CD8-positive, alpha-beta memory T cell (primary cell): ENCODE results near the gene PRIM2. TPM values are rescaled to one million over a fixed set of nuclear protein-coding genes. Genes with fewer than 3 reads are reported as not detected.
"Not testable (repeated sequence)": the region's sequence is repeated elsewhere in the genome, so short reads cannot be mapped to it uniquely, and the experiment has no call there.

ENCODE experiments used
- CTCF ChIA-PET: fragments of 350-600 bp; sonication (Branson Sonifier 250); formaldehyde crosslinking; loops from one replicate; lab custom pipeline; 2021; ENCODE audit warnings: antibody characterized with exemption; lab: Charles Lee
- POLR2A ChIA-PET: fragments of 350-600 bp; sonication (Branson Sonifier 250); formaldehyde crosslinking; loops from one replicate; lab custom pipeline; 2021; ENCODE audit warnings: antibody characterized with exemption; lab: Charles Lee
- DNase-seq, 5 donors: peaks; one replicate each; pipeline versions ENCODE4 v3.0.0 to v3.0.0-alpha.2; 2020 to 2022; ENCODE audit warnings: mixed read lengths in 1 of 5
- H3K27ac ChIP-seq: one replicate; pipeline ENCODE4 v1.7.0; 2013; ENCODE audit warnings: low read depth, mild to moderate bottlenecking, low read length, moderate library complexity
- H3K27me3 ChIP-seq: 2 replicates; pipeline ENCODE4 v1.7.0; 2013; ENCODE audit warnings: low read length, mild to moderate bottlenecking; ENCODE audit not compliant: insufficient read depth, poor library complexity, severe bottlenecking
- H3K36me3 ChIP-seq: 2 replicates; pipeline ENCODE4 v1.7.0; 2013; ENCODE audit warnings: mild to moderate bottlenecking, low read length, moderate library complexity; ENCODE audit not compliant: insufficient read depth
- H3K4me1 ChIP-seq: 2 replicates; pipeline ENCODE4 v1.7.0; 2013; ENCODE audit warnings: mild to moderate bottlenecking, low read length, moderate library complexity; ENCODE audit not compliant: insufficient read depth
- H3K4me3 ChIP-seq: 2 replicates; pipeline ENCODE4 v1.7.0; 2013; ENCODE audit warnings: mild to moderate bottlenecking, low read length
- H3K9me3 ChIP-seq: 2 replicates; pipeline ENCODE4 v1.7.0; 2013; ENCODE audit warnings: mild to moderate bottlenecking, low read length
- H3K27ac Mint-ChIP-seq, 8 donors: one replicate each; pipeline ENCODE4 v1.8.0; 2020 to 2021; ENCODE audit warnings: mixed read lengths in 8 of 8, mild to moderate bottlenecking in 6 of 8, inconsistent platforms in 3 of 8, moderate library complexity in 3 of 8
- H3K27me3 Mint-ChIP-seq, 2 donors: one replicate each; pipeline ENCODE4 v1.8.0; 2020 to 2021; ENCODE audit warnings: mixed read lengths in 2 of 2, mild to moderate bottlenecking in 1 of 2, moderate library complexity in 1 of 2
- H3K36me3 Mint-ChIP-seq, 3 donors: one replicate each; pipeline ENCODE4 v1.8.0; 2020 to 2021; ENCODE audit warnings: mixed read lengths in 3 of 3, inconsistent platforms in 1 of 3, mild to moderate bottlenecking in 1 of 3
- H3K4me1 Mint-ChIP-seq, 3 donors: one replicate each; pipeline ENCODE4 v1.8.0; 2020 to 2021; ENCODE audit warnings: mixed read lengths in 3 of 3, inconsistent platforms in 1 of 3, mild to moderate bottlenecking in 1 of 3
- H3K4me3 Mint-ChIP-seq, 7 donors: one replicate each; pipeline ENCODE4 v1.8.0; 2020 to 2021; ENCODE audit warnings: mixed read lengths in 7 of 7, mild to moderate bottlenecking in 6 of 7, moderate library complexity in 4 of 7, inconsistent platforms in 2 of 7
- H3K9me3 Mint-ChIP-seq, 5 donors: one replicate each; pipeline ENCODE4 v1.8.0; 2020 to 2022; ENCODE audit warnings: mixed read lengths in 5 of 5, mild to moderate bottlenecking in 3 of 5, moderate library complexity in 2 of 5, inconsistent platforms in 1 of 5
- polyA plus RNA-seq: library from polyadenylated mRNA; unstranded; fragments of 300-500 nt; fragmentation: Illumina TruSeq; gene quantifications from one replicate; pipeline ENCODE4 v1.2.3, GENCODE V29; 2021
- total RNA-seq, 2 experiments: library from RNA; stranded (reverse); gene quantifications; one replicate each; pipeline ENCODE4 v1.2.3, GENCODE V29; 2021

PRIM2 gene
- total and polyA plus RNA-seq, 3 experiments from 2014 or later: 7.0 to 35.2 (median 34.8) TPM

GRCh38 chr6:57465968-57466367, 148.5 kb downstream of the PRIM2 start:
- peaks cover 5 to 13% (median 5%) of the 10 kb centered on the region in 3 donors for H3K36me3 Mint-ChIP-seq
- POLR2A ChIA-PET, H3K9me3 ChIP-seq, H3K27me3 Mint-ChIP-seq, DNase-seq, H3K36me3 ChIP-seq, H3K27me3 ChIP-seq, H3K9me3 Mint-ChIP-seq, H3K4me1 ChIP-seq, H3K4me3 Mint-ChIP-seq, CTCF ChIA-PET, H3K4me1 Mint-ChIP-seq, H3K27ac ChIP-seq, H3K27ac Mint-ChIP-seq, H3K4me3 ChIP-seq: not testable (repeated sequence)

GRCh38 chr6:57469072-57469471, 151.6 kb downstream of the PRIM2 start:
- no peak for DNase-seq
- Histone ChIP-seq H3K4me1 (no peaks in the 10 kb centered on the region), H3K36me3 (no peaks in the 10 kb centered on the region), H3K4me3 (no peak overlapping the region), H3K9me3 (no peaks in the 10 kb centered on the region), H3K27me3 (no peaks in the 10 kb centered on the region), H3K27ac (no peak overlapping the region)
- H3K4me3 Mint-ChIP-seq: no peak overlapping the region
- peaks cover 0 to 3% (median 0%) of the 10 kb centered on the region in 3 donors for H3K4me1 Mint-ChIP-seq
- ChIA-PET POLR2A (no interaction called here), CTCF (no interaction called here)
- no peak overlapping the region for H3K27ac Mint-ChIP-seq
- H3K27me3 Mint-ChIP-seq: no peaks in the 10 kb centered on the region
- H3K36me3 Mint-ChIP-seq: peaks cover 4 to 17% (median 5%) of the 10 kb centered on the region in 3 donors
- peaks cover 0 to 2% (median 0%) of the 10 kb centered on the region in 5 donors for H3K9me3 Mint-ChIP-seq

DNA sequence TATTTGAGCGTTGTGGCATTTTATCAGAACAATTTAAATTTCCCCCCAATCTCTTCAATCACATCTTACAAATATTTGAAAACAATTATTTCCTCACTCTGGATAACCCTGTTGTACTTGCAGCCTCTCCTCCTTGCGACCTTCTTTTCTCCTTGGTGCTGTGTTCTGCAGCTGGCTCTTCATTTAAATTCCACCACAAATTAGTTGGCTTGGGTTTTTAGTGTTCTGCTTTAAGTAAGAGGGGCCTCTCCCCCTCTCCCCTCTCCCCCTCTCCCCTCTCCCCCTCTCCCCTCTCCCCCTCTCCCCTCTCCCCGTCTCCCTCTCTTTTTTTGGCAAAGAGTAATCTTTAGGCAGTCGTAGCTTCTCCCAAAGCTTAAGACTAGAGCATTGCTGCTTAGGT, 152.7 kb downstream of the PRIM2 start:
- H3K4me3 ChIP-seq, H3K4me1 ChIP-seq, H3K27me3 Mint-ChIP-seq, H3K9me3 ChIP-seq, CTCF ChIA-PET, H3K36me3 ChIP-seq, H3K9me3 Mint-ChIP-seq, H3K4me3 Mint-ChIP-seq, POLR2A ChIA-PET, H3K27ac Mint-ChIP-seq, H3K4me1 Mint-ChIP-seq, H3K27ac ChIP-seq, H3K27me3 ChIP-seq, DNase-seq: not testable (repeated sequence)
- H3K36me3 Mint-ChIP-seq: peaks cover 3 to 17% (median 4%) of the 10 kb centered on the region in 3 donors

DNA sequence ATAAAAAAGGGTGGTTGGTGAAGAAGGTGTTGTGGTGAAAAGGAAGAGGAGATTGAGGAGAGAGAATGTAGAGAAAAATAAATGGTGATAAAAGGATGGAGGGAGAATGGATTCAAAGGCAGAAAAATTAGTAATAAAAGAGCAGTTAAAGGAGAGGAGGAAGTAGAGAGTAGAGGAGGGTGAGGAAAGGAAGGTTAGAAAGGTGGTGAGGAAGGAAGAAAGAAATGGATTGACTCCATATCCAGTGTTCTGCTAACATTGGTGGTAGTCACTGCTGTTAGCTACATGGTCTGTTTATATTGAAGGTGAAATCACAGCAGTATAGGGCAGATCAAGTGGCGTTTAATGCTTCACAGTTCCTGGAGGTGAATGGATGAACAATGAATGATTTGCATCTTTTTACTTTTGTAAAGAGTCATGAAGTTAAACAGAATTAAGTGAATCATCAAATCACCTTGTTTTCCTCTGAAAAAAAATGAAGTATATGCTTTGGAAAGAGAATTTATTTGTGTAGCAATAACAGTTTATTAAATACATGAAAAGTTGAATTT, 154.0 kb downstream of the PRIM2 start:
- H3K9me3 ChIP-seq, H3K27me3 Mint-ChIP-seq, H3K27me3 ChIP-seq, DNase-seq, H3K4me1 Mint-ChIP-seq, H3K4me1 ChIP-seq, POLR2A ChIA-PET, CTCF ChIA-PET, H3K9me3 Mint-ChIP-seq, H3K27ac ChIP-seq, H3K4me3 Mint-ChIP-seq, H3K4me3 ChIP-seq, H3K36me3 ChIP-seq: not testable (repeated sequence)
- peaks cover 1 to 12% (median 3%) of the 10 kb centered on the region in 3 donors for H3K36me3 Mint-ChIP-seq
- H3K27ac Mint-ChIP-seq: peak overlapping the region in 3 of 8 donors; percentile 7 to 41 (median 32)

- H3K4me3 Mint-ChIP-seq, H3K4me1 ChIP-seq, DNase-seq, H3K36me3 ChIP-seq, CTCF ChIA-PET, POLR2A ChIA-PET, H3K4me3 ChIP-seq, H3K9me3 Mint-ChIP-seq, H3K9me3 ChIP-seq, H3K27ac ChIP-seq, H3K36me3 Mint-ChIP-seq, H3K27me3 ChIP-seq, H3K27me3 Mint-ChIP-seq, H3K4me1 Mint-ChIP-seq: not testable (repeated sequence)
- peak overlapping the region in 1 of 8 donors; percentile 42 for H3K27ac Mint-ChIP-seq
Observed at GRCh38 chr6:57472861-57473362, 155.5 kb downstream of the PRIM2 start.

- CTCF ChIA-PET: not testable (repeated sequence)
Observed at GRCh38 chr6:57474862-57475475, 157.5 kb downstream of the PRIM2 start.

GRCh38 chr6:57475656-57476055, 158.2 kb downstream of the PRIM2 start:
- H3K4me1 Mint-ChIP-seq, H3K4me1 ChIP-seq, H3K9me3 Mint-ChIP-seq, H3K36me3 ChIP-seq, H3K9me3 ChIP-seq, H3K27me3 ChIP-seq, H3K27me3 Mint-ChIP-seq, CTCF ChIA-PET, H3K27ac ChIP-seq, H3K36me3 Mint-ChIP-seq, H3K27ac Mint-ChIP-seq, H3K4me3 ChIP-seq, H3K4me3 Mint-ChIP-seq, DNase-seq, POLR2A ChIA-PET: not testable (repeated sequence)

More at GRCh38 chr6:57474862-57475475, 157.5 kb downstream of the PRIM2 start:
- H3K27me3 ChIP-seq, H3K4me3 Mint-ChIP-seq, H3K4me1 Mint-ChIP-seq, H3K36me3 ChIP-seq, H3K27ac ChIP-seq, DNase-seq, H3K9me3 ChIP-seq, H3K27me3 Mint-ChIP-seq, H3K9me3 Mint-ChIP-seq, POLR2A ChIA-PET, H3K4me1 ChIP-seq, H3K36me3 Mint-ChIP-seq, H3K4me3 ChIP-seq, H3K27ac Mint-ChIP-seq: not testable (repeated sequence)

DNA sequence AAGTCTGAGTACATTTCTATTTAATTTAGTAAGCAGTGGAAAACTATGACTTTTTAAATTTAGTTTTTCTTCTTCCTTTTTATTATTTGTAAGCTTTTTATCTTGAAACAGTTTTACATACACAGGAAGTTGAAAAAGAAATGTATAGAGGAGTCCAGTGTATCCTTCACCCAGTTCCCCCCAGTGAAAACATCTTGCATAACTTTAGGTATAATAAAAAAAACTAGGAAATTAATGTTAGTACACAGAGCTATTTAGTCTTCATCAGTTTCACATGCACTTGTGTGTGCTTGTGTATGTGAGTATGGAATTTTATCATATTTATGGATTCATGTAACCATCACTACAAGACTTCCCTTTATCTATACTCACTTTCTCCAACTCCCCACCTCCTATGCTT, 162.8 kb downstream of the PRIM2 start:
- CTCF ChIA-PET, H3K9me3 Mint-ChIP-seq, H3K27ac Mint-ChIP-seq, H3K9me3 ChIP-seq, POLR2A ChIA-PET, H3K4me1 Mint-ChIP-seq, DNase-seq, H3K27me3 ChIP-seq, H3K27me3 Mint-ChIP-seq, H3K4me1 ChIP-seq, H3K4me3 ChIP-seq, H3K4me3 Mint-ChIP-seq, H3K27ac ChIP-seq, H3K36me3 ChIP-seq: not testable (repeated sequence)
- H3K36me3 Mint-ChIP-seq: peaks cover 1 to 16% (median 10%) of the 10 kb centered on the region in 3 donors
